Keratinocyte (primary cell): ENCODE measurements around the gene FFAR4. TPM values are rescaled to one million over a fixed set of nuclear protein-coding genes. Genes with fewer than 3 reads are reported as not detected.

Source experiments
- DNase-seq: peaks from one replicate; pipeline ENCODE4 v3.0.0-alpha.2; 2011; ENCODE audit warnings: low read depth, missing footprints, low spot score
- FAIRE-seq: peaks from 2 replicates; lab custom pipeline; 2011; peaks lifted over from hg19 to GRCh38; lab: Jason Lieb, UNC
- H2AFZ ChIP-seq: 2 replicates; pipeline ENCODE4 v1.6.0; 2012; ENCODE audit warnings: low read length, control low read depth, inconsistent platforms; ENCODE audit not compliant: control insufficient read depth
- H3K27ac ChIP-seq: 2 replicates; pipeline ENCODE4 v1.5.1; 2011; ENCODE audit warnings: low read length; ENCODE audit not compliant: control insufficient read depth, insufficient read depth
- H3K27me3 ChIP-seq: 3 replicates; pipeline ENCODE4 v1.6.0; 2011; ENCODE audit warnings: low read length; ENCODE audit not compliant: control insufficient read depth, insufficient read depth; ENCODE audit errors: extremely low read depth
- H3K36me3 ChIP-seq, 2 experiments: 2 replicates in 1 of 2; 3 replicates in 1 of 2; pipeline ENCODE4 v1.5.1; 2011; ENCODE audit warnings: low read length in 2 of 2, mild to moderate bottlenecking in 1 of 2; ENCODE audit not compliant: control insufficient read depth in 2 of 2, insufficient read depth in 2 of 2; ENCODE audit errors: extremely low read depth in 1 of 2
- H3K4me1 ChIP-seq: 3 replicates; pipeline ENCODE4 v1.5.1; 2011; ENCODE audit warnings: low read length; ENCODE audit not compliant: control insufficient read depth, insufficient read depth; ENCODE audit errors: extremely low read depth
- H3K4me2 ChIP-seq: 3 replicates; pipeline ENCODE4 v1.6.0; 2011; ENCODE audit warnings: low read depth, low read length; ENCODE audit not compliant: control insufficient read depth, insufficient read depth; ENCODE audit errors: extremely low read depth
- H3K4me3 ChIP-seq, 3 experiments: fragments of 200-600 bp in 1 of 3; sonication (generic) in 1 of 3; 2 replicates in 2 of 3; 3 replicates in 1 of 3; pipeline ENCODE4 v1.5.1; 2011 to 2016; ENCODE audit warnings: low read length in 3 of 3, mild to moderate bottlenecking in 3 of 3, control low read depth in 2 of 3, inconsistent platforms in 1 of 3, low read depth in 1 of 3, mixed read lengths in 1 of 3, mixed run types in 1 of 3, moderate library complexity in 1 of 3; ENCODE audit not compliant: control insufficient read depth in 2 of 3, insufficient read depth in 2 of 3; ENCODE audit errors: extremely low read depth in 1 of 3
- H3K79me2 ChIP-seq: 2 replicates; pipeline ENCODE4 v1.6.0; 2012; ENCODE audit warnings: low read length; ENCODE audit not compliant: control insufficient read depth, insufficient read depth
- H3K9ac ChIP-seq: 3 replicates; pipeline ENCODE4 v1.6.0; 2011; ENCODE audit warnings: low read length; ENCODE audit not compliant: control insufficient read depth, insufficient read depth; ENCODE audit errors: extremely low read depth
- H3K9me1 ChIP-seq: 3 replicates; pipeline ENCODE4 v1.6.0; 2011; ENCODE audit warnings: low read length; ENCODE audit not compliant: control insufficient read depth, insufficient read depth; ENCODE audit errors: extremely low read depth
- H3K9me3 ChIP-seq: 2 replicates; pipeline ENCODE4 v1.5.1; 2012; ENCODE audit warnings: low read depth, low read length; ENCODE audit not compliant: control insufficient read depth
- H4K20me1 ChIP-seq: 3 replicates; pipeline ENCODE4 v1.6.0; 2011; ENCODE audit warnings: low read length; ENCODE audit not compliant: control insufficient read depth, insufficient read depth; ENCODE audit errors: extremely low read depth
- EZH2 ChIP-seq: IDR thresholded peaks from one replicate; pipeline ENCODE4 v1.6.1; 2012; ENCODE audit warnings: inconsistent platforms, mild to moderate bottlenecking, low read length, moderate library complexity
- dilution Hi-C: fragments of 300-500 bp; cut with MboI; formaldehyde crosslinking; loops from one replicate; pipeline ENCODE4 v1.7.0; 2020; ENCODE audit warnings: low sequenced_read_pairs; ENCODE audit not compliant: extremely low pct_ligation_motif_present
- polyA plus RNA-seq, 5 experiments: library from polyadenylated mRNA; depleted of rRNA in 3 of 5; stranded (reverse) in 3 of 5; stranded (forward) in 1 of 5; unstranded in 1 of 5; fragments of >200 nt; gene quantifications; 1 replicate in 1 of 5; 2 replicates in 3 of 5; 3 replicates in 1 of 5; pipeline versions ENCODE4 v1.2.1 to v1.2.3, GENCODE V29; 2011 to 2012; ENCODE audit warnings: missing spikeins in 2 of 5, low read depth in 1 of 5, low replicate concordance in 1 of 5
- TF ChIP-seq, protein P1 (sequence below), 3 experiments: IDR thresholded peaks in 1 of 3; conservative IDR thresholded peaks in 1 of 3; optimal IDR thresholded peaks in 1 of 3; 2 replicates in 2 of 3; 3 replicates in 1 of 3; pipeline versions ENCODE3 to v1.5.1; 2011; ENCODE audit warnings: low read length in 3 of 3, mild to moderate bottlenecking in 3 of 3, moderate library complexity in 2 of 3, control low read depth in 1 of 3, inconsistent platforms in 1 of 3; ENCODE audit not compliant: insufficient read depth in 2 of 3; ENCODE audit errors: extremely low read depth in 1 of 3

FFAR4 gene
- polyA plus RNA-seq, 1 donor (not counting 4 experiments of a cell fraction or from before 2014, with no cell fraction given) = not detected

DNA sequence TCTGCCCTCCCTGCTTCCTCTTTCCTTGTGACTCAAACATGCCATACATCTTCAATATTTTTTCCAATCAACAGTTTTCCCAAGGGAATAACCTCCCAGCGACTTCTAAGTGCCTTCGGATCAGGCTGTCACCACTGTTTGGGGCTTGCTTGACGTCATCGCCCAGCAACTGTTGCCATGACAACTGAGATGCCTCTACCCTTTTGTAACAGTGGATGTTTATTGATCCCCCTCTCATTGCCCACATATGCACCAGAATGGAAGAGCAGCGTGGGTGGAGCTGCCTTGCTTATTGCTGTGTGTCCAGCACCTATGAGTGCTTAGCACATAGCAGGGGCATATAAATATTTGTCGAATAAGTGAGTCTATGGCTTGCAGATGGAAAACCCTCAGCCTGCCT, 14.4 kb downstream of the FFAR4 start:
- Histone ChIP-seq H3K9me1 (peaks cover 2% of the 10 kb centered on the region), H3K4me1 (peaks cover 15% of the 10 kb centered on the region), H3K27me3 (no peaks in the 10 kb centered on the region), H4K20me1 (no peaks in the 10 kb centered on the region), H2AFZ (no peak overlapping the region), H3K27ac (no peak overlapping the region), H3K4me2 (no peak overlapping the region), H3K9ac (no peak overlapping the region), H3K4me3 (no peak overlapping the region), H3K79me2 (no peaks in the 10 kb centered on the region), H3K9me3 (no peaks in the 10 kb centered on the region), H3K36me3 (no peaks in the 10 kb centered on the region)
- no peak for TF ChIP-seq EZH2
- TF ChIP-seq, protein P1, sequence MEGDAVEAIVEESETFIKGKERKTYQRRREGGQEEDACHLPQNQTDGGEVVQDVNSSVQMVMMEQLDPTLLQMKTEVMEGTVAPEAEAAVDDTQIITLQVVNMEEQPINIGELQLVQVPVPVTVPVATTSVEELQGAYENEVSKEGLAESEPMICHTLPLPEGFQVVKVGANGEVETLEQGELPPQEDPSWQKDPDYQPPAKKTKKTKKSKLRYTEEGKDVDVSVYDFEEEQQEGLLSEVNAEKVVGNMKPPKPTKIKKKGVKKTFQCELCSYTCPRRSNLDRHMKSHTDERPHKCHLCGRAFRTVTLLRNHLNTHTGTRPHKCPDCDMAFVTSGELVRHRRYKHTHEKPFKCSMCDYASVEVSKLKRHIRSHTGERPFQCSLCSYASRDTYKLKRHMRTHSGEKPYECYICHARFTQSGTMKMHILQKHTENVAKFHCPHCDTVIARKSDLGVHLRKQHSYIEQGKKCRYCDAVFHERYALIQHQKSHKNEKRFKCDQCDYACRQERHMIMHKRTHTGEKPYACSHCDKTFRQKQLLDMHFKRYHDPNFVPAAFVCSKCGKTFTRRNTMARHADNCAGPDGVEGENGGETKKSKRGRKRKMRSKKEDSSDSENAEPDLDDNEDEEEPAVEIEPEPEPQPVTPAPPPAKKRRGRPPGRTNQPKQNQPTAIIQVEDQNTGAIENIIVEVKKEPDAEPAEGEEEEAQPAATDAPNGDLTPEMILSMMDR (optimal IDR thresholded peaks at IDR 0.05 in 1 of 3, IDR thresholded peaks at IDR 0.05 in 1 of 3, conservative IDR thresholded peaks at IDR 0.05 in 1 of 3; ENCODE audit: extremely low read depth in 1 of 3, insufficient read depth in 2 of 3, low read length in 3 of 3) = no peak
- no peak for DNase-seq
- FAIRE-seq = no peak
- dilution Hi-C loops = no loop called here

DNA sequence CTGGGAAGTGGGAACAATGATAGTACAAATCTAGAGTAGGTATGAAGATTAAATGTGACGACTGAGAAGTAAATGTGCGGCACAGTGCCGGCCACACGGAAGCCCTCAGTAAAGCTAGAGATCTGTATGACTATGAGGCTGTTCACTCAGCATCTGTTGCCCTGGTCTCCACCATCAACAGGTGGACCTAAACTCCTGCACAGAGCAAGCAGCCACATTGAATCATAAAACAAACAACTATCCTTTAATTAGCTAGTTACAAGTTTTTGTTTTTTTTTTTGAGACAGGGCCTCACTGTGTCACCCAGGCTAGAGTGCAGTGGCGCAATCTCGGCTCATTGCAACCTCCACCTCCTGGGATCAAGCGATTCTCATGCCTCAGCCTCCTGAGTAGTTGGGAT, 18.0 kb downstream of the FFAR4 start:
- dilution Hi-C loops = no loop called here
- H4K20me1 ChIP-seq = no peaks in the 10 kb centered on the region
- no peaks in the 10 kb centered on the region for H3K9me3 ChIP-seq
- H3K4me3 ChIP-seq = no peak overlapping the region
- FAIRE-seq (no peak), DNase-seq (no peak)
- no peaks in the 10 kb centered on the region for H3K4me1 ChIP-seq
- no peak overlapping the region for H2AFZ ChIP-seq
- TF ChIP-seq, protein P1 (optimal IDR thresholded peaks at IDR 0.05 in 1 of 3, IDR thresholded peaks at IDR 0.05 in 1 of 3, conservative IDR thresholded peaks at IDR 0.05 in 1 of 3; ENCODE audit: extremely low read depth in 1 of 3, insufficient read depth in 2 of 3, low read length in 3 of 3) = no peak
- TF ChIP-seq EZH2 = no peak
- H3K9me1 ChIP-seq = no peaks in the 10 kb centered on the region
- no peaks in the 10 kb centered on the region for H3K36me3 ChIP-seq
- no peaks in the 10 kb centered on the region for H3K27me3 ChIP-seq
- H3K4me2 ChIP-seq = no peak overlapping the region
- no peak overlapping the region for H3K9ac ChIP-seq
- no peak overlapping the region for H3K27ac ChIP-seq
- no peaks in the 10 kb centered on the region for H3K79me2 ChIP-seq
